HEK293 (cell line): ENCODE data around the gene LIPH.

Experiments used
- CTCF ChIA-PET: fragments of 350-600 bp; formaldehyde crosslinking; extraction: SDS; loops from one replicate; lab custom pipeline; 2021; ENCODE audit warnings: antibody characterized with exemption; lab: Yijun Ruan, JAX
- POLR2A ChIA-PET: fragments of 300-600 bp; formaldehyde crosslinking; extraction: SDS; loops from one replicate; lab custom pipeline; 2020; ENCODE audit warnings: antibody characterized with exemption, inconsistent platforms; lab: Yijun Ruan, JAX
- H3K27ac ChIP-seq: fragments of 200-500 bp; sonication (Bioruptor generic); 2 replicates; pipeline ENCODE4 v1.5.1; 2014; ENCODE audit warnings: low read depth, low read length, control low read depth, inconsistent platforms; ENCODE audit errors: extremely low read depth
- H3K36me3 ChIP-seq, 2 experiments: fragments of 200-500 bp in 1 of 2; sonication (Bioruptor generic) in 1 of 2; 1 replicate in 1 of 2; 2 replicates in 1 of 2; pipeline ENCODE4 v1.5.1; 2014 to 2017; ENCODE audit warnings: inconsistent platforms in 2 of 2, low read length in 2 of 2; ENCODE audit not compliant: control insufficient read depth in 2 of 2, insufficient read depth in 1 of 2
- H3K4me1 ChIP-seq: fragments of 200-500 bp; sonication (Bioruptor generic); 2 replicates; pipeline ENCODE4 v1.5.1; 2014; ENCODE audit warnings: mild to moderate bottlenecking, low read length, inconsistent platforms; ENCODE audit not compliant: control insufficient read depth, insufficient read depth
- H3K4me3 ChIP-seq: 2 replicates; pipeline ENCODE4 v1.5.1; 2011; ENCODE audit warnings: low read depth, mild to moderate bottlenecking, control low read depth, low read length, moderate library complexity
- H3K9me3 ChIP-seq: fragments of 200-500 bp; sonication (Bioruptor generic); 2 replicates; pipeline ENCODE4 v1.5.1; 2014; ENCODE audit warnings: low read depth, low read length, inconsistent platforms; ENCODE audit not compliant: control insufficient read depth, insufficient read depth
- GLI4 ChIP-seq: fragments of 450-650 bp; formaldehyde crosslinking; IDR thresholded peaks from 2 replicates; pipeline ENCODE4 v1.5.1; 2016; ENCODE audit warnings: missing biosample characterization, missing genetic modification characterization
- GLIS1 ChIP-seq: fragments of 450-650 bp; formaldehyde crosslinking; IDR thresholded peaks from 2 replicates; pipeline ENCODE4 v1.5.1; 2016; ENCODE audit warnings: missing biosample characterization, missing genetic modification characterization
- HIC1 ChIP-seq: fragments of 450-650 bp; formaldehyde crosslinking; IDR thresholded peaks from 2 replicates; pipeline ENCODE4 v1.5.1; 2016; ENCODE audit warnings: missing biosample characterization, missing genetic modification characterization
- PATZ1 ChIP-seq: fragments of 450-650 bp; formaldehyde crosslinking; IDR thresholded peaks from 2 replicates; pipeline ENCODE4 v1.5.1; 2016; ENCODE audit warnings: missing biosample characterization, missing genetic modification characterization
- PRDM6 ChIP-seq: fragments of 450-650 bp; formaldehyde crosslinking; IDR thresholded peaks from 2 replicates; pipeline ENCODE4 v1.5.1; 2017; ENCODE audit warnings: missing biosample characterization, missing genetic modification characterization
- RBAK ChIP-seq: fragments of 450-650 bp; formaldehyde crosslinking; IDR thresholded peaks from 2 replicates; pipeline ENCODE4 v1.5.1; 2016; ENCODE audit warnings: missing biosample characterization, missing genetic modification characterization
- YY1 ChIP-seq: fragments of 450-650 bp; formaldehyde crosslinking; IDR thresholded peaks from 2 replicates; pipeline ENCODE4 v1.5.1; 2018; ENCODE audit warnings: missing biosample characterization, missing genetic modification characterization
- ZBTB11 ChIP-seq: fragments of 450-650 bp; formaldehyde crosslinking; conservative IDR thresholded peaks from 2 replicates; pipeline ENCODE4 v1.5.1; 2016; ENCODE audit warnings: low read depth, missing biosample characterization, missing genetic modification characterization
- ZNF10 ChIP-seq: fragments of 450-650 bp; formaldehyde crosslinking; IDR thresholded peaks from 2 replicates; pipeline ENCODE4 v1.5.1; 2017; ENCODE audit warnings: missing biosample characterization, missing genetic modification characterization
- ZNF18 ChIP-seq: fragments of 450-650 bp; formaldehyde crosslinking; IDR thresholded peaks from 2 replicates; pipeline ENCODE4 v1.5.1; 2016; ENCODE audit warnings: missing biosample characterization, missing genetic modification characterization
- ZNF223 ChIP-seq: fragments of 450-650 bp; formaldehyde crosslinking; IDR thresholded peaks from 2 replicates; pipeline ENCODE4 v1.5.1; 2016; ENCODE audit warnings: missing biosample characterization, missing genetic modification characterization
- ZNF292 ChIP-seq: fragments of 450-650 bp; formaldehyde crosslinking; IDR thresholded peaks from 2 replicates; pipeline ENCODE4 v1.5.1; 2016; ENCODE audit warnings: low read depth, missing biosample characterization, missing genetic modification characterization, borderline replicate concordance
- ZNF354C ChIP-seq: fragments of 450-650 bp; formaldehyde crosslinking; IDR thresholded peaks from 2 replicates; pipeline ENCODE4 v1.5.1; 2016; ENCODE audit warnings: missing biosample characterization, missing genetic modification characterization, low read depth, borderline replicate concordance
- ZNF366 ChIP-seq: fragments of 450-650 bp; formaldehyde crosslinking; conservative IDR thresholded peaks from 2 replicates; pipeline ENCODE4 v1.5.1; 2016; ENCODE audit warnings: missing biosample characterization, missing genetic modification characterization
- ZNF391 ChIP-seq: fragments of 450-650 bp; formaldehyde crosslinking; IDR thresholded peaks from 2 replicates; pipeline ENCODE4 v1.5.1; 2016; ENCODE audit warnings: low read depth, missing biosample characterization, missing genetic modification characterization, borderline replicate concordance
- ZNF416 ChIP-seq: fragments of 450-650 bp; formaldehyde crosslinking; IDR thresholded peaks from 2 replicates; pipeline ENCODE4 v1.5.1; 2016; ENCODE audit warnings: missing biosample characterization, missing genetic modification characterization
- ZNF610 ChIP-seq: fragments of 450-650 bp; formaldehyde crosslinking; IDR thresholded peaks from 2 replicates; pipeline ENCODE4 v1.5.1; 2016; ENCODE audit warnings: missing biosample characterization, missing genetic modification characterization, borderline replicate concordance
- ZNF777 ChIP-seq: fragments of 450-650 bp; formaldehyde crosslinking; IDR thresholded peaks from 2 replicates; pipeline ENCODE4 v1.5.1; 2017; ENCODE audit warnings: missing biosample characterization, missing genetic modification characterization, borderline replicate concordance

LIPH gene

GRCh38 chr3:185549122-185549521 lies 3.3 kb downstream of the LIPH start (continued):
- peak; percentile 45 for TF ChIP-seq PRDM6 (tag by site-specific recombination)

GRCh38 chr3:185540695-185541094 lies 11.7 kb downstream of the LIPH start:
- Histone ChIP-seq H3K4me3 (no peak overlapping the region), H3K27ac (no peak overlapping the region), H3K4me1 (no peaks in the 10 kb centered on the region), H3K9me3 (no peaks in the 10 kb centered on the region), H3K36me3 (no peaks in the 10 kb centered on the region)
- TF ChIP-seq RBAK (tag by site-specific recombination), result no peak
- ChIA-PET CTCF (no interaction called here), POLR2A (no interaction called here)

GRCh38 chr3:185539934-185540333 lies 12.5 kb downstream of the LIPH start:
- H3K36me3 ChIP-seq, result no peaks in the 10 kb centered on the region
- no peaks in the 10 kb centered on the region for H3K4me1 ChIP-seq
- no peak overlapping the region for H3K27ac ChIP-seq
- CTCF ChIA-PET, result no interaction called here
- H3K4me3 ChIP-seq, result no peak overlapping the region
- H3K9me3 ChIP-seq, result no peaks in the 10 kb centered on the region
- TF ChIP-seq ZNF223, result no peak
- TF ChIP-seq ZNF18, result peak; percentile 97
- POLR2A ChIA-PET, result no interaction called here

- Histone ChIP-seq H3K9me3 (no peaks in the 10 kb centered on the region), H3K27ac (no peak overlapping the region; the same call in 1 of the 2 replicates), H3K4me1 (no peaks in the 10 kb centered on the region), H3K36me3 (no peaks in the 10 kb centered on the region), H3K4me3 (no peak overlapping the region)
- POLR2A ChIA-PET, result no interaction called here
- CTCF ChIA-PET, result interaction anchor here (1.4 kb wide), 1 partner anchor 21 kb away, joined by 5 read pairs; no protein-coding TSS in a partner anchor
- TF ChIP-seq YY1, result no peak
- no peak for TF ChIP-seq ZBTB11
- TF ChIP-seq ZNF292 (tag by site-specific recombination), result no peak
- peak; percentile 75 for TF ChIP-seq PATZ1
- 0 out of 2 replicates have a peak, but pooled peaks have one; percentile 38 for TF ChIP-seq ZNF391 (tag by site-specific recombination)
- TF ChIP-seq ZNF416 (tag by site-specific recombination), result no peak
- TF ChIP-seq ZNF366 (tag by site-specific recombination), result peak; percentile 95
- TF ChIP-seq GLIS1 (tag by site-specific recombination), result peak; percentile 94
- TF ChIP-seq GLI4, result no peak
- no peak for TF ChIP-seq ZNF610 (tag by site-specific recombination)
- TF ChIP-seq HIC1, result peak; percentile 98
- no peak for TF ChIP-seq ZNF354C (tag by site-specific recombination)
- TF ChIP-seq ZNF777 (tag by site-specific recombination), result no peak
- TF ChIP-seq ZNF10 (tag by site-specific recombination), result no peak
Measured at GRCh38 chr3:185537369-185537970, 14.9 kb downstream of the LIPH start.
